Neuron (in vitro differentiated cells): ENCODE measurements around the gene USP32.

Experiments
- H2AFZ ChIP-seq: one replicate; pipeline ENCODE4 v1.6.1; 2013; ENCODE audit warnings: low read depth, mild to moderate bottlenecking, inconsistent platforms, low read length, moderate library complexity
- H3K27me3 ChIP-seq: one replicate; pipeline ENCODE4 v1.6.1; 2013; ENCODE audit warnings: low read length; ENCODE audit not compliant: insufficient read depth
- H3K36me3 ChIP-seq: one replicate; pipeline ENCODE4 v1.6.1; 2013; ENCODE audit warnings: low read length; ENCODE audit not compliant: insufficient read depth
- H3K4me1 ChIP-seq: one replicate; pipeline ENCODE4 v1.6.1; 2013; ENCODE audit warnings: low read length; ENCODE audit not compliant: insufficient read depth
- H3K4me3 ChIP-seq: 2 replicates; pipeline ENCODE4 v1.5.1; 2013; ENCODE audit warnings: mild to moderate bottlenecking, low read length, moderate library complexity
- H3K9me3 ChIP-seq: one replicate; pipeline ENCODE4 v1.6.1; 2013; ENCODE audit warnings: low read length

The USP32 gene

DNA sequence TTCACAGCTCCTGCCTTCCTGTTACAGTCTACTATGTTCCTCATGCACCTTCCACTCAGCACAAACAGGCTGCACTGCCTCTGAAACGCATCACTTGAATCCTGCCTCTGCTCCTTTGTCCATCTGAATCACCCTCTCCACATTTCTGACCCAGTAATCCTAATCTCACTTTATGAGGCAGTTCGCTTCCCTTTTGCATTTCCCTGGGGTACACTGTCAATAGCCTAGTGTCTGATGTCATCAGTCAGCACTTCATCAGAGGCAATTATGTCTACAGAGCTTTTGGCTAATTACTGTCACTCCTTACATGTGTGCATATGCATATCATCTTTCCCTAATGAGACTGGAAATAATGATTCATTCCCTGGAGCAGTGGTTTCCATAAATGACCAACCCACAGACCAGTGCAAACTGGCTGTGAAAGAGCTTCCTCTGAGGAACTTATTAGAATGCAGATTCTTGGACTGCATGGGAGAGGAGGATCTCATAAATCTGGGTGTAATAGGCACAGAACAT, 218.6 kb downstream of the USP32 start:
- no peak overlapping the region for H2AFZ ChIP-seq
- H3K4me3 ChIP-seq = no peak overlapping the region
- peaks cover 2% of the 10 kb centered on the region for H3K36me3 ChIP-seq
- H3K9me3 ChIP-seq = no peaks in the 10 kb centered on the region
- H3K4me1 ChIP-seq = peaks cover 8% of the 10 kb centered on the region
- H3K27me3 ChIP-seq = no peaks in the 10 kb centered on the region

DNA sequence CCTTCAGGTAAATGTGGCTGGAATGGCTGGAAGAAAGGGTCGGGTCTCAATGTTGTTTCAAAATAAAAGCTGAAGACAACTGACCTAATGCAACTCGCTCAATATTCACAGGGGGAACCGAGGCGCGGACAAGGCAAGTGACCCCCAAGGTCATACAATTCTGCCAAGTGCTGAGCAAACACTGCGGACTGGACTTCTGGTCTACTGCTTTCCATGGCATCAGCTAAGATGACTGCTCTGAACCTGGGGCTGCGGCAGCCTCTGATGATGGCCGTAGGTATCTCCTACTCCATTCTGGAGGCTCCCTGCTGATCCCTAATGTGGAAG, 220.2 kb downstream of the USP32 start:
- Histone ChIP-seq H3K36me3 (peaks cover 1% of the 10 kb centered on the region), H3K4me1 (peaks cover 8% of the 10 kb centered on the region), H3K4me3 (no peak overlapping the region), H3K9me3 (no peaks in the 10 kb centered on the region), H3K27me3 (no peaks in the 10 kb centered on the region), H2AFZ (no peak overlapping the region)

DNA sequence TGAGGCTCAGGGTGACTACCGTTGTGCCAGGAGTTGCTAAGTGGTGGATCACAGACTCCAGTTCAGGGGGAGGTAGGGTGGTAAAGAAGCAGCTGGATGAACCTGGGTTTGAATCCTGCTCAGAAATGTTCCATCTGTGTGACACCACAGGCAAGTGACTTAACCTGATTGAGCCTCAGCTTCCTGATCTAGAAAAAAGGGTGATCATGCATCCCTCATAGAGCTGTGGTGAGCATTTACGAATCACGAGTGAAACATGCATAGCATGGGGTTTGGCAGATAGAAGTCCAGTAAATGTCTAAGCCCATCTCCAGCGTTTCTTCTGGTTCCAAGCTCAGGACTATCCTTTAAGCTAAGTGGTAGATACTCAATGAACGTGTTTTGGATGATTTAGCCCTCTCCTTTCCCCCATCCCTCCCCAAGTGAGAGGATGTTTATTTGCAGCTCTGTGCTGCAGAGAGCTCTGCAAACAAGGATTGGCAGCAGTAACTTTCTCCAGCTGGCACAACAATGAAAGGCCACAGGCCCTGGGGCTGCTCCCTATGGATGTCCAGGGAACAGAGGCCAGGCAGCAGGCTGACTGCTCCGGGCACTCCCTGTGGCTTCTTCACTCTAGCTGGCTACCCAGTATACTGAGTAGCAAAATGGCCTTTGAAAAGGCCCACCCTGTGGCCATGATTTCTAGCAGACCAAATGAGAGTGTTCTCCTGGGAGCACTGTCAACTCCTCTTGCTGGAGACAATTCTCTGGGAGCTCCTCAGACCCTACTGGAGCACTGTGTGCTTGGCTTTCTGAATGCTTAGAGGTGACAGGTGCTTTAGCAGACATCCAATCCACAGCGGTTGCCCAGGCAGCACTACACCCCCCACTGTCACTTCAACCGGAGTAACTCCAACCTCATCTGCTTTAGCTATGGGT, 220.8 kb downstream of the USP32 start:
- Histone ChIP-seq H2AFZ (no peak overlapping the region), H3K36me3 (no peaks in the 10 kb centered on the region), H3K4me3 (no peak overlapping the region), H3K4me1 (peaks cover 8% of the 10 kb centered on the region), H3K9me3 (no peaks in the 10 kb centered on the region), H3K27me3 (no peaks in the 10 kb centered on the region)

DNA sequence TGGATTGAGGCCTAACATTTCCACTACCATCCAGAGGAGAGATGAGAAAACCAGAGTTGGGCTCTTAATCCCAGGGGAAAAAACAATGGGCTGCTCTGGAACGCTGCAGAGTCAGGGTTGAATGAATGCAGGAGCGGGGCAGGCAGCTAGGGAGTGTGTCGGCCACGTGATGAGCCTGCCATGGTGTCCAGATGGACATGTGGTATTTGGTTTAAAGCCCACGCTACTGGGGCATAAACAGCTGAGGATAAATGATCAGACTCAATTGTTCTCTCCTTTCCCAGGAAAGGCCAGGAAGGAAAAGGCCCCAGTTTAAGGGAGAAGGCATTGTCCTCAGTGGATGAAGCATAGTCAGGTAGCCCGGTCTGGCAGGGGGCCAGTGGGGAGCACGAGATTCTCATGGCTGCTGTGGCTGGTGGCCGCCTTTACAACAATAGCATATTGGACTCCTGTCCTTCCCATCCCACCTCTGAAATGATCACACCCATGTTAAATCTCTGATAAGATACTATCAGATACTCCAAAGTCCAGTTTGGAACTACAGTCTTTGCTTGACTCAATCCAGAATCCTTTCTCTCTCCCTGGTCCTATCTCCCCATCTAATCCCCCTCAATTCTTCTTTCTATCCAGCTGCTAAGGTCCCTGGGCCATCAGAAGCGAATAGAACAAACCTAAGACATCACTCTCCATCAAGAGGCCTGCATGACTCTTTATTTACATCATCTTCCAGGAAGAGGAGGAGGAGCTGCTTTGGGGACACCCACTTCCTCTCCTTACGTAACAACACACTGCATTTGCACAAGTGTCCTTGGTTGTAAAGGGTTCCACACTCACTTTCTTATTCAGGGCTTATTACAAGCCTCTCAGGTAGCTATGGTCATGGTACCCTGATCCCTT, 221.8 kb downstream of the USP32 start:
- Histone ChIP-seq H3K4me3 (no peak overlapping the region), H3K36me3 (no peaks in the 10 kb centered on the region)

DNA sequence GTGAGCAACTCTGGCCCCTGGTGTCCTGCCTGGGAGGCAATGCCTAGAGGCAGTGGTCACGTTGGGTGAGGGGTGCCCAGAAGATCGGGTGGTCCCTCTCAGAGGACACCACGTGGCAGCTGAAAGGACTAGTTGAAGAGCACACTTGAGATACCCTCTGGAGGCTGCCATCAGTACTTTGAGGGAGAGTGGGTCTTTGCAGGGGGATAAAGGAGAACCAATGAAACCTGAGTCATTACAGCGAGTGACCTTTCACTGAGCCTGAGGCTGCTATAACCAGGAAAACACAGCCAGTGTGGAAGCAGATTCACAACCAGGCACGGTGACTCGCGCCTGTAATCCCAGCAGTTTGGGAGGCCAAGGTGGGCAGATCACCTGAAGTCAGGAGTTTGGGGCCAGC, 223.3 kb downstream of the USP32 start:
- H3K4me3 ChIP-seq = no peak overlapping the region
- H3K4me1 ChIP-seq = peaks cover 5% of the 10 kb centered on the region
- H3K27me3 ChIP-seq = no peaks in the 10 kb centered on the region
- no peaks in the 10 kb centered on the region for H3K9me3 ChIP-seq
- H2AFZ ChIP-seq = no peak overlapping the region
- no peaks in the 10 kb centered on the region for H3K36me3 ChIP-seq

More for the DNA sequence above, 221.8 kb downstream of the USP32 start:
- Histone ChIP-seq H3K27me3 (no peaks in the 10 kb centered on the region), H3K4me1 (peaks cover 8% of the 10 kb centered on the region), H2AFZ (no peak overlapping the region), H3K9me3 (no peaks in the 10 kb centered on the region)

DNA sequence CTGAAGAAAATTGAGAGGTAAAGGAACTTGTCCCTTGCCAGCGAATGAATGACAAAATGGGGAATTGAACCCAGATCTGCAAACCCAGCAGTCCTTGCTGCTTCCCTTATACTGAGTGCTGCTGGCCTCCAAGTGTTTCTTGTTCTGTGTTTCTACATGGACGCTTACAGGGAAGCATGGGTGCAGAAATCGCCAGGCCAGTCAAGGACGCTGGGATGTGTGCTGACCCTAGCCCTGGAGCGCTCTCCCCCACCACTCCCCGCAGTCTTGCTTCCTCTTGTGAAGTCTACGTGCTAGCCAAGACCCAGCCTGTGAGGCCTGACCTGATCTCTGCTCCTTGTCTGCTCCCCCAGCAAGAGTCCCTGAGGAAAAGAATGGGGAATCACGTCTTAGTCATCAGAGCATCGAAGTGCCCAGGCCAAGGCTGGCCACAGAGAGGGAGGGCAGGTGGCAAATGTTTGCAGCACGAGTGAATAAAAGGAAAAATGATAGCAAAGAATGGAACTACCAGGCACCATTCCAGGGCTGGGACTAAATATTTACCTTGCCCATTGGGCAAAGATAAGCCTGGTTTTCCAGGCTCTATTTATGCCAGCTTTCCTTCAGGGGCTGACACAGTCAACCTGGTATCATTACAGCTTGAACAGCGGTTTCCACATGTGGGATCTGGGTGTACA, 224.7 kb downstream of the USP32 start:
- Histone ChIP-seq H2AFZ (no peak overlapping the region), H3K4me1 (peaks cover 8% of the 10 kb centered on the region), H3K36me3 (no peaks in the 10 kb centered on the region), H3K9me3 (no peaks in the 10 kb centered on the region), H3K27me3 (no peaks in the 10 kb centered on the region), H3K4me3 (no peak overlapping the region)

DNA sequence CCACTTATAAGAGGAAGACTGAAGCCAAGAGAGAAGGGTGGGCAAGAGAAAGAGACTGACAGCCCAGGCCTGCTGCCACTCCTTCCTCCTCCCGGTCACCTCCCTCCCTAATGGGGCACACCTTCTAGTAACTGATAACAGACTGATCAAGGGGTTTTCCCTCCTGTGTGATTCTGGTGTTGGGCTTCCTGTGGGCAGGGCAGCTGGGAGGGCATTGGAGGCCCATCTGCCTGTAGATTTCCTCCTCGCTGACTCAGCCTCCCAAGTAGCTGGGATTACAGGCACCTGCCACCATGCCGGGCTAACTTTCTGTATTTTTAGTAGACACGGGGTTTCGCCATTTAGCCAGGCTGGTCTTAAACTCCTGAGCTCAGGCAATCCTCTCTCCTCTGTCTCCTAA, 226.0 kb downstream of the USP32 start:
- H3K4me1 ChIP-seq = peaks cover 20% of the 10 kb centered on the region
- no peaks in the 10 kb centered on the region for H3K36me3 ChIP-seq
- H3K27me3 ChIP-seq = no peaks in the 10 kb centered on the region
- no peak overlapping the region for H2AFZ ChIP-seq
- no peaks in the 10 kb centered on the region for H3K9me3 ChIP-seq
- H3K4me3 ChIP-seq = no peak overlapping the region

DNA sequence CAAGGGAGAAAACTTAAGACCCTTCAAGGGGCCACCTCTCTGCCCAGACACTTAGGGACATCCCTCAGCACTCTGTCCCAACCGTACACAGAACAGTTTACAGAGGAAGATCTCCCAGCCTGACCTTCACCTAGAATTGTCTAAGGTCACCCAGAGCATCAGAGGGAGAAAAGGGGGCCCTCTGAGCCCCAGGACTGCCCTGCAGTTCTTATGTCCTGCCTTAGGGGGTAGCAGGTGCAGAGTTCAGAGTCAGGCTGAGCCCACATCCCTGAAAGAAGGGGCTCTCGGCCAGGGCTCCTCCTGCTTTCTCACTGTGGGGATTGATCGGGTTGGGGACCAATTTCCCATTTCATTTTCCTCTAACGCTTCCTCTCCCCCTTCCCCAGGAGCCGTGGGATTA, 226.7 kb downstream of the USP32 start:
- Histone ChIP-seq H3K27me3 (no peaks in the 10 kb centered on the region), H2AFZ (no peak overlapping the region), H3K9me3 (no peaks in the 10 kb centered on the region), H3K4me3 (no peak overlapping the region), H3K4me1 (peaks cover 22% of the 10 kb centered on the region), H3K36me3 (no peaks in the 10 kb centered on the region)

DNA sequence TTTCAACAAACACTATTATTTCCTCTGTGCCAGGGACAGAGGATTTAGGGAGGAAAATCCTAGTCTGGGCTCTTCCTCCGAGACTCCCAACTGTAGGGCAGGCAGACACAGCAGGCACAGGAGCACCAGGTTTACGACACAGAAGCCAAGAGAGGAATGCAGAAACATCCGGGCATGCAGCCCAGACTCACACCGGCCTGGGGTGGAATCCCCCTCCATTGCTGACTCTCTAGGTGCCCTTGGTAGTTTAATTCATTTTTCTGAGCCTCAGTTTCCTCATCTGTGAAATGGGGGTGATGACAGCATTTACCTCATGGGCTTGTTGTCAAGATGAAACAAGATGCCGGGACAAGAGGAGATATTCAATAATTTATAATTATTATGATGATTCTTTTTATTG, 227.2 kb downstream of the USP32 start:
- Histone ChIP-seq H3K9me3 (no peaks in the 10 kb centered on the region), H3K27me3 (no peaks in the 10 kb centered on the region)

DNA sequence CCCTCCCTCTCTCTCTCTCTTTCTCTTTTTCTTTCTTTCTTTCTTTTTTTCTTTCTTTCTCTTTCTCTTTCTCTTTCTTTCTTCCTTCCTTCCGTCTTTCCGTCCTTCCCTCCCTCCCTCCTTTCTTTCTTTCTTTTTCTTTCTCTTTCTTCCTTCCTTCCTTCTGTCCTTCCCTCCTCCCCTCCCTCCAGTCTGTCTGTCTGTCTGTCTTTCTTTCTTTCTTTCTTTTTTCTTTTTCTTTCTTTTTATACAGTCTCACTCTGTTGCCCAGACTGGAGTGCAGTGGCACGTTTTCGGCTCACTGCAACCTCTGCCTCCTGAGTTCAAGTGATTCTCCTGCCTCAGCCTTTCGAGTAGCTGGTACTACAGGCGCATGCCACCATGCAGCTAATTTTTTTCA, 227.8 kb downstream of the USP32 start:
- no peak overlapping the region for H2AFZ ChIP-seq
- H3K27me3 ChIP-seq = no peaks in the 10 kb centered on the region
- H3K9me3 ChIP-seq = no peaks in the 10 kb centered on the region
- no peaks in the 10 kb centered on the region for H3K36me3 ChIP-seq
- no peak overlapping the region for H3K4me3 ChIP-seq
- peaks cover 26% of the 10 kb centered on the region for H3K4me1 ChIP-seq

More for the DNA sequence above, 227.2 kb downstream of the USP32 start:
- no peaks in the 10 kb centered on the region for H3K36me3 ChIP-seq
- no peak overlapping the region for H3K4me3 ChIP-seq
- no peak overlapping the region for H2AFZ ChIP-seq
- H3K4me1 ChIP-seq = peaks cover 22% of the 10 kb centered on the region

DNA sequence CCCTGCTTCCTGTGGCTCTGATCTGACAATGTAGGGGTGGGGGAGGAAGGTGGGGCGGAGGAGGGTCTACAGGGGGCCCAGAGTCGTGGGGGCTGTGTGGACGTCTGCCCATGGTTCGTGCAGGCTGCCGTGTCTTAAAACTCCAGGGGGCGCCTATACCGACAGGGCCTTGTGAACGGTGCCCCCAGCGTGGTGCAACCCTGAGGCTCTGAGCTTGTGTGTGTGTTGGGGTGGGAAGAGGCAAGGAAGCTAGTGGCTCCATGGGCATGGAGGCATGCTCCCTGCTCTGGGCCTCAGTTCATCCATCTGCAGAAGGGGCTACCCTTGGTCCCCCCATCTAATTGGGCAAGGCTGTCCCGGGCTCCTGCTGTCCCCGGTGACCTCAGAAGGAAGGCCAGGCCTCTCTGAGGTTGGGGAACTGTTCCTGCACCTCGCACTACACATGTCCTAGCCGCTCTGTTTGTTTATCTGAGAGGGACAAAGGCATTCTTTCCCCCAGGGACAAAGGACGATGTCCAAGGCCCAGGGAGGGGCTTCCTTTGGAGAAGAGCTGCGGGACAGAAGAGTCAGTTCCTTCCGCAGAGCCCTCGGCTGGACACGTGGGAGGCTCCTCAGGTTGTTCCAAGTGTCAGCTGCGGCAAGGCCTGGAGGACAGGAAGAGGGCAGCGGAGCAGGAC, 228.7 kb downstream of the USP32 start:
- H3K4me3 ChIP-seq = no peak overlapping the region
- H2AFZ ChIP-seq = no peak overlapping the region
- H3K4me1 ChIP-seq = peaks cover 35% of the 10 kb centered on the region
- H3K36me3 ChIP-seq = no peaks in the 10 kb centered on the region
- no peaks in the 10 kb centered on the region for H3K9me3 ChIP-seq
- no peaks in the 10 kb centered on the region for H3K27me3 ChIP-seq

DNA sequence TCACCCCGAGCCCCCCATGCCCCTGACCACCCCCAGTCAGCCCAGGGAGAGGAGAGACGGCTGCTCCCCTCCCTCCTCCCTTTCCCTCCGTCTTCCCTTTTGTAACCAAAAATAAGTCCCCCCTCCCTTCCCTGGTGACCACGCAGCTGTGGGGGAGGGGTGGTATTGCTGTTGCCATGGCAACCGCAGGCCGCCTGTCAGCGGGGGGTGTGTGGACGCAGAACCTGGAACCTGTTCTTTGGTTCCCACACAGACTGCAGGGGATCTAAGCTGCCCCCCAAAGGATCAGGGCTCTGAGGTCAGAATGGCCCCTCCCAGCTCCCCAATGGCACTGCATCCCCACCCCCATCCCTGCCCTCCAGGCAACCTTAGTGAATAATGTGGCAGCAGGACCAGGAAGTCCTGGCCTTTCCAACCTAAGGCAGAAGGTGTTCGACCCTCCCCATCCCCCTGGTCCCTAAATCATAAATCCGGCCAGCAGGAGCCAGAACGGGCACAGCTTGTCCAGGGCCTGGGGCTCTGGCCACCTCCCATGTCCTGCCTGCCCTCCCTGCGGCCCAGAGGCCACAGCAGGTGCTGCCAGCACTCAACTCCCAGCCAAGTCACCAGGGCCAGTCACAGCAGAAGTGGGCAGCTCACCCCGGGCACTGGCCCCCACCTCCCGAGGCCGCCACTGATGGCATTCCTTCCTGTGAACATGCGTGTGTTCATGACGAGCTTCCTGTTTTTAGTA, 230.2 kb downstream of the USP32 start:
- peaks cover 35% of the 10 kb centered on the region for H3K4me1 ChIP-seq
- H2AFZ ChIP-seq = no peak overlapping the region
- H3K36me3 ChIP-seq = no peaks in the 10 kb centered on the region
- no peaks in the 10 kb centered on the region for H3K9me3 ChIP-seq
- no peak overlapping the region for H3K4me3 ChIP-seq
- H3K27me3 ChIP-seq = peaks cover 9% of the 10 kb centered on the region
